CD4-positive, alpha-beta T cell treated with Interleukin-12 subunit alpha and Interleukin-12 subunit beta, for 1 hour (primary cell): Measurements from ENCODE around the gene SHISA3.

ENCODE experiments used
- DNase-seq: peaks from one replicate; pipeline ENCODE4 v3.0.0-alpha.2; 2020

SHISA3 gene

GRCh38 chr4:42392436-42392835 is 4.9 kb upstream of the SHISA3 start:
- DNase-seq, result no peak

- no peak for DNase-seq
Observed at GRCh38 chr4:42395595-42395994, 1.7 kb upstream of the SHISA3 start.

GRCh38 chr4:42396361-42396751 is 932 bp upstream of the SHISA3 start:
- no peak for DNase-seq

- no peak for DNase-seq
Observed at GRCh38 chr4:42397635-42398170, 415 bp downstream of the SHISA3 start.

- DNase-seq, result no peak
Observed at GRCh38 chr4:42398171-42398870, 1.0 kb downstream of the SHISA3 start.

- DNase-seq, result no peak
Observed at GRCh38 chr4:42398871-42399331, 1.6 kb downstream of the SHISA3 start.

GRCh38 chr4:42399393-42399792 is 2.1 kb downstream of the SHISA3 start:
- DNase-seq, result no peak

- DNase-seq, result no peak
Observed at GRCh38 chr4:42401171-42401570, 3.9 kb downstream of the SHISA3 start.

- DNase-seq, result no peak
Observed at GRCh38 chr4:42404001-42404400, 6.7 kb downstream of the SHISA3 start.

GRCh38 chr4:42410446-42410845 is 13.2 kb downstream of the SHISA3 start:
- DNase-seq, result no peak

- no peak for DNase-seq
Observed at GRCh38 chr4:42411803-42412202, 14.5 kb downstream of the SHISA3 start.

- DNase-seq, result no peak
Observed at GRCh38 chr4:42412251-42412650, 15.0 kb downstream of the SHISA3 start.

- DNase-seq, result no peak
Observed at GRCh38 chr4:42415281-42415680, 18.0 kb downstream of the SHISA3 start.

GRCh38 chr4:42416017-42416416 is 18.7 kb downstream of the SHISA3 start:
- DNase-seq, result no peak

GRCh38 chr4:42417550-42417949 is 20.3 kb downstream of the SHISA3 start:
- DNase-seq, result no peak

- DNase-seq, result no peak
Observed at GRCh38 chr4:42420140-42420539, 22.9 kb downstream of the SHISA3 start.

- DNase-seq, result no peak
Observed at GRCh38 chr4:42425146-42426065, 28.1 kb downstream of the SHISA3 start.

- DNase-seq, result no peak
Observed at GRCh38 chr4:42428036-42428435, 30.7 kb downstream of the SHISA3 start.

- DNase-seq, result no peak
Observed at GRCh38 chr4:42436928-42437565, 39.8 kb downstream of the SHISA3 start.

- no peak for DNase-seq
Observed at GRCh38 chr4:42440083-42440482, 42.8 kb downstream of the SHISA3 start.

GRCh38 chr4:42442601-42443000 is 45.3 kb downstream of the SHISA3 start:
- no peak for DNase-seq

GRCh38 chr4:42445038-42445437 is 47.8 kb downstream of the SHISA3 start:
- no peak for DNase-seq

GRCh38 chr4:42446823-42447222 is 49.5 kb downstream of the SHISA3 start:
- DNase-seq, result no peak
